ENCODE data around the gene CIITA. TPM values are rescaled to one million over a fixed set of nuclear protein-coding genes. Genes with fewer than 3 reads are reported as not detected.
"Not testable (repeated sequence)": the region's sequence is repeated elsewhere in the genome, so short reads cannot be mapped to it uniquely, and the experiment has no call there.

The CIITA gene
- total RNA-seq, 1 donor from 2014 or later: 0.04 TPM

GRCh38 chr16:10926094-10926493, 49.1 kb downstream of the CIITA start:
- DNase-seq (ENCODE audit: low read depth): no peak
- TF ChIP-seq CTCF (IDR thresholded peaks at IDR 0.05; ENCODE audit: insufficient read depth, low read length, poor library complexity, severe bottlenecking): no peak
- Histone ChIP-seq H3K27me3 (ENCODE audit: control insufficient read depth, insufficient read depth, low read length) (no peaks in the 10 kb centered on the region), H3K36me3 (ENCODE audit: control insufficient read depth, insufficient read depth, low read length) (peaks cover 2% of the 10 kb centered on the region), H3K4me3 (ENCODE audit: low read depth, low read length) (no peak overlapping the region)

- H3K4me3 ChIP-seq (ENCODE audit: low read depth, low read length): no peak overlapping the region
- H3K27me3 ChIP-seq (ENCODE audit: control insufficient read depth, insufficient read depth, low read length): no peaks in the 10 kb centered on the region
- DNase-seq (ENCODE audit: low read depth): no peak
- no peak for TF ChIP-seq CTCF (IDR thresholded peaks at IDR 0.05; ENCODE audit: insufficient read depth, low read length, poor library complexity, severe bottlenecking)
- H3K36me3 ChIP-seq (ENCODE audit: control insufficient read depth, insufficient read depth, low read length): peaks cover 2% of the 10 kb centered on the region
These were observed 49.9 kb downstream of the CIITA start for GRCh38 chr16:10926867-10927266.

GRCh38 chr16:10927497-10928112, 50.6 kb downstream of the CIITA start:
- Histone ChIP-seq H3K4me3 (ENCODE audit: low read depth, low read length) (no peak overlapping the region), H3K27me3 (ENCODE audit: control insufficient read depth, insufficient read depth, low read length) (no peaks in the 10 kb centered on the region), H3K36me3 (ENCODE audit: control insufficient read depth, insufficient read depth, low read length) (peaks cover 2% of the 10 kb centered on the region)
- no peak for DNase-seq (ENCODE audit: low read depth)
- TF ChIP-seq CTCF (IDR thresholded peaks at IDR 0.05; ENCODE audit: insufficient read depth, low read length, poor library complexity, severe bottlenecking): no peak

GRCh38 chr16:10929097-10929496, 52.1 kb downstream of the CIITA start:
- not testable (repeated sequence) for H3K27me3 ChIP-seq (ENCODE audit: control insufficient read depth, insufficient read depth, low read length); H3K36me3 ChIP-seq (ENCODE audit: control insufficient read depth, insufficient read depth, low read length); DNase-seq (ENCODE audit: low read depth); H3K4me3 ChIP-seq (ENCODE audit: low read depth, low read length)

- no peak for DNase-seq (ENCODE audit: low read depth)
- H3K4me3 ChIP-seq (ENCODE audit: low read depth, low read length): no peak overlapping the region
- peaks cover 2% of the 10 kb centered on the region for H3K36me3 ChIP-seq (ENCODE audit: control insufficient read depth, insufficient read depth, low read length)
- no peaks in the 10 kb centered on the region for H3K27me3 ChIP-seq (ENCODE audit: control insufficient read depth, insufficient read depth, low read length)
- TF ChIP-seq CTCF (IDR thresholded peaks at IDR 0.05; ENCODE audit: insufficient read depth, low read length, poor library complexity, severe bottlenecking): no peak
These were observed 53.1 kb downstream of the CIITA start for GRCh38 chr16:10929853-10930754.

- DNase-seq (ENCODE audit: low read depth): no peak
- H3K4me3 ChIP-seq (ENCODE audit: low read depth, low read length): no peak overlapping the region
- H3K36me3 ChIP-seq (ENCODE audit: control insufficient read depth, insufficient read depth, low read length): peaks cover 2% of the 10 kb centered on the region
- no peaks in the 10 kb centered on the region for H3K27me3 ChIP-seq (ENCODE audit: control insufficient read depth, insufficient read depth, low read length)
- no peak for TF ChIP-seq CTCF (IDR thresholded peaks at IDR 0.05; ENCODE audit: insufficient read depth, low read length, poor library complexity, severe bottlenecking)
These were observed 53.7 kb downstream of the CIITA start for GRCh38 chr16:10930755-10931093.

Measured in kidney epithelial cell (primary cell).